ENCODE results near the gene PAWR. TPM values are rescaled to one million over a fixed set of nuclear protein-coding genes. Genes with fewer than 3 reads are reported as not detected.

PAWR gene
- total and polyA plus RNA-seq, 9 of the 15 experiments (the other 6 are each of a cell fraction or from before 2014, with no cell fraction given), result 0.82 TPM; not detected in 8

- ATAC-seq, result no peak
- no peaks in the 10 kb centered on the region for H3K9me3 ChIP-seq (replicated peaks; ENCODE audit: control insufficient read depth, insufficient read depth, low read depth, low read length)
- no peaks in the 10 kb centered on the region for H3K36me3 ChIP-seq (ENCODE audit: control insufficient read depth, insufficient read depth, low read length)
- no peaks in the 10 kb centered on the region for H3K79me2 ChIP-seq (ENCODE audit: control insufficient read depth, insufficient read depth, low read length)
- 0% methylated on average over 4 of the region's 4 CpGs for WGBS (ENCODE audit: insufficient coverage, low coverage, missing lambda C conversion rate)
- in situ Hi-C loops (cut with MboI), result no loop called here
- H3K27ac ChIP-seq (ENCODE audit: extremely low read depth, low read depth, low read length), result no peak overlapping the region
- H3K27me3 ChIP-seq (ENCODE audit: control insufficient read depth in 2 of 2, insufficient read depth in 2 of 2, low read length in 2 of 2), result no peaks in the 10 kb centered on the region
- DNase-seq (ENCODE audit: extremely low read depth in 1 of 4, low spot score in 3 of 4), result no peak
- no peak for FAIRE-seq
- no peaks in the 10 kb centered on the region for H3K4me1 ChIP-seq (replicated peaks in 1 of 2; ENCODE audit: control insufficient read depth in 2 of 2, insufficient read depth in 2 of 2, low read length in 2 of 2)
- no peak overlapping the region for H3K4me2 ChIP-seq (ENCODE audit: insufficient read depth, low read length)
- no TSS peak for BruUV-seq (replicated peaks)
- no peak overlapping the region for H2AFZ ChIP-seq (ENCODE audit: low read depth, low read length)
- no peaks in the 10 kb centered on the region for H4K20me1 ChIP-seq (replicated peaks; ENCODE audit: control insufficient read depth, insufficient read depth, low read length)
- POLR2A ChIA-PET, result no interaction called here
- CTCF ChIA-PET (ENCODE audit: low intra/inter-chr PET ratio), result no interaction called here
- no peaks in the 10 kb centered on the region for H3K9me1 ChIP-seq (ENCODE audit: control insufficient read depth, insufficient read depth, low read length)
- no peak overlapping the region for H3K4me3 ChIP-seq
- intact Hi-C loops (cut with micrococcal nuclease), result loop anchor here (5.0 to 10.0 kb wide), 2 partner anchors 185 to 638 kb away; no protein-coding TSS in a partner anchor
- no peak overlapping the region for H3K9ac ChIP-seq (ENCODE audit: insufficient read depth in 1 of 2, low read depth in 2 of 2, low read length in 2 of 2)
- TF ChIP-seq ELF1 (tag; IDR thresholded peaks at IDR 0.05) (no peak), PHF8 (IDR thresholded peaks at IDR 0.05; ENCODE audit: borderline replicate concordance, low read length) (no peak), FOXA1 (IDR thresholded peaks at IDR 0.05; ENCODE audit: borderline replicate concordance) (no peak), ZNF140 (CRISPR knock-in tag; IDR thresholded peaks at IDR 0.05) (no peak), TBL1XR1 (IDR thresholded peaks at IDR 0.05; ENCODE audit: low read length in 2 of 2) (no peak), SRSF7 (optimal IDR thresholded peaks at IDR 0.05; ENCODE audit: low read depth, low read length) (no peak), ZNF3 (CRISPR knock-in tag; IDR thresholded peaks at IDR 0.05) (no peak), ARID3B (CRISPR knock-in tag; IDR thresholded peaks at IDR 0.05; ENCODE audit: borderline replicate concordance) (no peak), ZNF785 (CRISPR knock-in tag; IDR thresholded peaks at IDR 0.05) (no peak), PRDM10 (IDR thresholded peaks at IDR 0.05; ENCODE audit: partially characterized antibody) (no peak), USF1 (CRISPR knock-in tag; IDR thresholded peaks at IDR 0.05) (no peak), FOXK2 (conservative IDR thresholded peaks at IDR 0.05 in 1 of 2, IDR thresholded peaks at IDR 0.05 in 1 of 2; ENCODE audit: low read depth in 2 of 2) (no peak), ELF2 (CRISPR knock-in tag; IDR thresholded peaks at IDR 0.05) (no peak), ZNF354B (CRISPR knock-in tag; IDR thresholded peaks at IDR 0.05) (no peak)
Observed at GRCh38 chr12:79549531-79550271, 141.1 kb downstream of the PAWR start.

Measured in K562 (cell line).